Measurements from ENCODE around the gene CBLC. TPM values are rescaled to one million over a fixed set of nuclear protein-coding genes. Genes with fewer than 3 reads are reported as not detected.

The CBLC gene
- total RNA-seq, 1 donor from 2014 or later = not detected

DNA sequence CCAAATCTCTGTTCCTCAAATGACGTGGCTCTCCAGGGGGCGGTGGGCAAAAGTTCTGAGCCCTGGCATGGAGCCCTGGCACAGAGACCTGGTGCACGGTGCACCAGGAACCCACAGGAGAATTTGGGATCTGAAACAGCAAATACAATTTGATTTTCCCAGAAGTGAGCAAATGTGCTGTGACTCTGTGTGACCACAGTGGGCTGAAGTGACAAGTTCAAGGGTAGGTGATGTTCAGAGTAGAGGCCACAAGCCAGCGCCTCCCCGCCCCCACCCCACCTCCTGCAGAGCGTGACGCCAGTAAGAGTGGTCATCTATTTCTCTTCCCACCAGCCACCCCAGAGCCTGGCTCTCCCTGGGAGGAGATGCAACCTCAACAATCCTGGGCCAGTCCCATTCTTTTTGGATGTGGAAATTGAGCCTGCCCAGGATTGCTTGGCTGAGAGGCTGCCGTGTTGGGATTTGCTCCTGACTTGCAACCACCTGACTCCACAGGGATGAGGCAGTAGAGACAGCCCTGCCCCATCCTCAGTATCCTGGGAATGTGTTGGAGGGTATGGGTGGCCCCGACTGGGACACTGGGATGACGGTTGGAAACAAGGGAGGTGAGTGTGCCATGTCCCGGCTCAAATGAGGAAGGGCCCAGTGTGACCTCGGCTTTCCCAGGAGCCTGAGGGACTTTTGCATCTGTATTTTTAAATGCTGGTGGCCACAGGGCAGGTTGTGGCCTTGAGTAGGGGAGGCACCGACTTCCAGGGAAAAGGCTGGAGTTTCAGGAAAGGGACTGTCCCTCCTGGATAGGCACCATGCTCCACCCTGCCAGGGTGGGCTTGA lies 40.2 kb upstream of the CBLC start:
- DNase-seq (no peak), ATAC-seq (ENCODE audit: low read depth) (no peak)
- TF ChIP-seq, protein P1, sequence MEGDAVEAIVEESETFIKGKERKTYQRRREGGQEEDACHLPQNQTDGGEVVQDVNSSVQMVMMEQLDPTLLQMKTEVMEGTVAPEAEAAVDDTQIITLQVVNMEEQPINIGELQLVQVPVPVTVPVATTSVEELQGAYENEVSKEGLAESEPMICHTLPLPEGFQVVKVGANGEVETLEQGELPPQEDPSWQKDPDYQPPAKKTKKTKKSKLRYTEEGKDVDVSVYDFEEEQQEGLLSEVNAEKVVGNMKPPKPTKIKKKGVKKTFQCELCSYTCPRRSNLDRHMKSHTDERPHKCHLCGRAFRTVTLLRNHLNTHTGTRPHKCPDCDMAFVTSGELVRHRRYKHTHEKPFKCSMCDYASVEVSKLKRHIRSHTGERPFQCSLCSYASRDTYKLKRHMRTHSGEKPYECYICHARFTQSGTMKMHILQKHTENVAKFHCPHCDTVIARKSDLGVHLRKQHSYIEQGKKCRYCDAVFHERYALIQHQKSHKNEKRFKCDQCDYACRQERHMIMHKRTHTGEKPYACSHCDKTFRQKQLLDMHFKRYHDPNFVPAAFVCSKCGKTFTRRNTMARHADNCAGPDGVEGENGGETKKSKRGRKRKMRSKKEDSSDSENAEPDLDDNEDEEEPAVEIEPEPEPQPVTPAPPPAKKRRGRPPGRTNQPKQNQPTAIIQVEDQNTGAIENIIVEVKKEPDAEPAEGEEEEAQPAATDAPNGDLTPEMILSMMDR (IDR thresholded peaks at IDR 0.05) = no peak
- Mint-ChIP-seq H3K36me3 (ENCODE audit: low read depth) (no peaks in the 10 kb centered on the region), H3K27me3 (no peaks in the 10 kb centered on the region), H3K4me3 (no peak overlapping the region), H3K4me1 (peaks cover 19% of the 10 kb centered on the region), H3K9me3 (no peaks in the 10 kb centered on the region), H3K27ac (no peak overlapping the region)
- intact Hi-C loops (cut with micrococcal nuclease) = no loop called here
- ChIA-PET CTCF (no interaction called here), POLR2A (interaction anchor here (2.0 kb wide), 1 partner anchor 33 kb away, joined by 10 read pairs; no protein-coding TSS in a partner anchor)

DNA sequence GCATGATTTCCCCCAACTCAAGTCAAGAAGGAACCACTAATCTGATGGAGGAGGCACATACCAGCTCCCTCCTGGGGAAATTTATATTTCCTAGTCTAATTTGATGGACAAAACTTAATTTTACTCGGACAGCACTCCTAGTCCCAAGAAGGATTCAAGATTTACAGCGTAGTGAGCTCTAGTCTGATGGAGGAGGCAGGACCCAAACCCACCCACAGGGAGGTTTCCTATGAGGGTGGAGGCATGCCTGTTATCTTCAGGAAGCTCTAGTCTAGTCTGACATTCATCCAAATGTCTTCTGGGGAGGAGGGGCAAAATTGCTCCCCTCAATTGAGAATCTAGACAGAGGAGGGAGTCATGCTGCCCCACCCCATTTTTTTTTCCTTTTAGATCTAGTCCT lies 39.6 kb upstream of the CBLC start:
- H3K36me3 Mint-ChIP-seq (ENCODE audit: low read depth) = no peaks in the 10 kb centered on the region
- ChIA-PET POLR2A (interaction anchor here (0.5 to 1.4 kb wide), 2 partner anchors 15 kb away, joined by 3 to 4 read pairs; no protein-coding TSS in a partner anchor), CTCF (no interaction called here)
- H3K4me1 Mint-ChIP-seq = peaks cover 25% of the 10 kb centered on the region
- DNase-seq (no peak), ATAC-seq (ENCODE audit: low read depth) (no peak)
- intact Hi-C loops (cut with micrococcal nuclease) = no loop called here
- no peaks in the 10 kb centered on the region for H3K27me3 Mint-ChIP-seq
- no peak overlapping the region for H3K4me3 Mint-ChIP-seq
- no peak overlapping the region for H3K27ac Mint-ChIP-seq
- no peaks in the 10 kb centered on the region for H3K9me3 Mint-ChIP-seq
- TF ChIP-seq, protein P1 (IDR thresholded peaks at IDR 0.05) = no peak

DNA sequence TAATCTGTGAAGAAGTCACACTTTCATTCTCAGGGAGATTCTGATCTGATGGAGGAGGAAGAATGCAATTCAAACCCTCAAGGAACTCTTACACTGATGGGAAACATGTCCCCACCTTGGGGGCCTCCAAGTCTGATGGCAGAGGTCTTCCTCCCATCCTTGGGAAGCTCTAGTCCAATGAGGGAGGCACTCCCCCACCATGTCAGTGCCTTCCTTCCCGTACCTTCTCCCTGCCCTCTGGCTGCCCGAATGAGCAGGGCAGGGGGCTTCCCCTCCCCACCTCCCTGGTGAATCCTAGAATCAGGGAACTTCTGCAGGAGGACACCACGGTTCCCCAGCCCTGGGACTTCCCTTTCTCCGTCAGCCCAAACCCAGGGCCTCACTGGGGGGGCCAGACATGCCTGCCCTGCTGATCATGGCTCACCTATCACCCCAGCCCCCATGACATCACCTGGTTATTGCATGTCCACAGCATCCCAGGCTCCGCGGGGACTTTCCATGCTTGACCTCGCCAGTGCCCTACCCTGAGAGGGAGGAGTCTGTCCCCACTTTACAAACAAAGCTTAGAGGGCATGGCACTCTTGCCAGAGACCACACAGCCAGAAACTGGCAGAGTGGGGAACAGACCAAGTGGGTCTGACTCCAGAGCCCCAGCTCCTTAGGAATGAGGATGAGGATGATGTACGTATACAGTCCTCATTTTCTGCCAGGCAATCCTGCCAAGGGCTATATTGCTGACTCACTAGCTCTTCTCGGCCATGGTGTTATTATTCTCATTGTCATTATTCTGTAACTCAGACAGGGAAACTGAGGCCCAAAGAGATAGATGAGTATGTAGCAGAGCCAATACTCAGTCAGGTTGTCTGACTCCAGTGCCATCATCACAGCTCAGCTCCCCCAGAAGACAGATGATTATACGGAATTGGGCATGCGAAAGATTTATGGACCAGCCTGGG lies 38.8 kb upstream of the CBLC start:
- POLR2A ChIA-PET = interaction anchor here (0.5 to 1.4 kb wide), 4 partner anchors 10 to 216 kb away, joined by 3 to 4 read pairs (median 4); partner anchors contain the start of genes BCL3 and CLPTM1
- H3K4me1 Mint-ChIP-seq = peaks cover 25% of the 10 kb centered on the region

DNA sequence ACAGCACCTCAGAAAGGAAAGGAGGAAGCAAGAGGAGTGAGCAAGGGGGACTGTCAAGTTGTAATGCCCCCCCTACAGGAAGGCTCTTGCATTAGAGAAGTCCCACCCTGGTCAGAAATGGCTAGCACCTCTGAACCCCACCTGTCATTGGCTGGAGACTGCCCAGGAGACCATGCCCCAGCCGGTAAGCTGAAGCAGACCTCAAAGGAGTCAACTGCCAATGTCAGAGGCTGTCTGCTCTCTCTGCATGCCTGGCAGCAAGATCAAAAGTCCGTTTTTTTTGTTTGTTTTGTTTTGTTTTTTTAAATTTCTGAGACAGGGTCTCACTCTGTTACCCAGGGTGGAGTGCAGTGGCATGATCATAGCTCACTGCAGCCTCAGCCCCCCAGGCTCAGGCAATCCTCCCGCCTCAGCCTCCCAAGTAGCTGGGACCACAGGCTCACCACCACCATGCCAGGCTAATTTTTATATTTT lies 37.3 kb upstream of the CBLC start:
- no peak overlapping the region for H3K4me3 Mint-ChIP-seq
- DNase-seq (no peak), ATAC-seq (ENCODE audit: low read depth) (no peak)
- CTCF ChIA-PET = interaction anchor here (1.0 kb wide), 1 partner anchor 30 kb away, joined by 3 read pairs; no protein-coding TSS in a partner anchor
- H3K4me1 Mint-ChIP-seq = peaks cover 25% of the 10 kb centered on the region
- TF ChIP-seq, protein P1 (IDR thresholded peaks at IDR 0.05) = no peak
- no peak overlapping the region for H3K27ac Mint-ChIP-seq
- POLR2A ChIA-PET = no interaction called here
- no peaks in the 10 kb centered on the region for H3K36me3 Mint-ChIP-seq (ENCODE audit: low read depth)
- H3K9me3 Mint-ChIP-seq = no peaks in the 10 kb centered on the region
- no peaks in the 10 kb centered on the region for H3K27me3 Mint-ChIP-seq
- intact Hi-C loops (cut with micrococcal nuclease) = no loop called here

More for the DNA sequence above, 38.8 kb upstream of the CBLC start:
- CTCF ChIA-PET = interaction anchor here (1.4 kb wide), 1 partner anchor 15 kb away, joined by 7 read pairs; no protein-coding TSS in a partner anchor
- no peaks in the 10 kb centered on the region for H3K9me3 Mint-ChIP-seq
- intact Hi-C loops (cut with micrococcal nuclease) = no loop called here
- ATAC-seq (ENCODE audit: low read depth) = no peak
- TF ChIP-seq, protein P1 (IDR thresholded peaks at IDR 0.05) = no peak
- H3K27me3 Mint-ChIP-seq = no peaks in the 10 kb centered on the region
- no peak for DNase-seq
- no peaks in the 10 kb centered on the region for H3K36me3 Mint-ChIP-seq (ENCODE audit: low read depth)
- no peak overlapping the region for H3K4me3 Mint-ChIP-seq
- no peak overlapping the region for H3K27ac Mint-ChIP-seq

All from activated B cell treated with CpG ODN at 0.5 μM for 24 hours (primary cell).